SK-N-SH (cell line): ENCODE measurements around the gene CHD8.

Source experiments
- CTCF ChIP-seq: fragments of 200-600 bp; sonication (generic); IDR thresholded peaks from 2 replicates; pipeline ENCODE4 v1.6.1; 2017; ENCODE audit warnings: antibody characterized with exemption, mild to moderate bottlenecking, moderate library complexity
- GABPA ChIP-seq: IDR thresholded peaks from 2 replicates; pipeline ENCODE4 v1.4.0; 2012; ENCODE audit warnings: low read depth, mild to moderate bottlenecking

- TF ChIP-seq CTCF, result no peak
- no peak for TF ChIP-seq GABPA
Observed at GRCh38 chr14:21428930-21429329, 27.0 kb downstream of the CHD8 start.
